ENCODE data around the gene PPP2R5B.

The PPP2R5B gene

DNA sequence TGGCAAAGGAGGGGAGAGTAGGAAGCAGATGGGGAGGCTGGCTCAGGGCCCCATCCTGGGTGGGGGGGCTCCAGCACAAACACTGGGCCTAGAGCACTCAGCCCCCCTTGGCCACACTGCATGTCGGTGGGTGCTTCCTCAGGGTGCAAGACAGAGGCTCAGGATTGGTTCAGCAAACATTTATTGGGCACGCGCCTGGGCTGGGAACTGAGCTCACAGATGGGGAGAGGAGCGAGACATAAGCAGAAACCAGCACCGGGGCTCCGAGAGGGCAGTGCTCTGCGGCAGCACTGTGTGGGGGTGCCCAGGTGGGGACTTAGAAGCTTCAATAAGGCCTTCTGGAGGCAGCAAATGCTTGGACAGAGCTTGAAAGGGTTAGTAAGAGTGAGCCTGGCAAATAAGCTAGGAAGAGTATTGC, 34.0 kb upstream of the PPP2R5B start:
- DNase-seq: no peak

DNA sequence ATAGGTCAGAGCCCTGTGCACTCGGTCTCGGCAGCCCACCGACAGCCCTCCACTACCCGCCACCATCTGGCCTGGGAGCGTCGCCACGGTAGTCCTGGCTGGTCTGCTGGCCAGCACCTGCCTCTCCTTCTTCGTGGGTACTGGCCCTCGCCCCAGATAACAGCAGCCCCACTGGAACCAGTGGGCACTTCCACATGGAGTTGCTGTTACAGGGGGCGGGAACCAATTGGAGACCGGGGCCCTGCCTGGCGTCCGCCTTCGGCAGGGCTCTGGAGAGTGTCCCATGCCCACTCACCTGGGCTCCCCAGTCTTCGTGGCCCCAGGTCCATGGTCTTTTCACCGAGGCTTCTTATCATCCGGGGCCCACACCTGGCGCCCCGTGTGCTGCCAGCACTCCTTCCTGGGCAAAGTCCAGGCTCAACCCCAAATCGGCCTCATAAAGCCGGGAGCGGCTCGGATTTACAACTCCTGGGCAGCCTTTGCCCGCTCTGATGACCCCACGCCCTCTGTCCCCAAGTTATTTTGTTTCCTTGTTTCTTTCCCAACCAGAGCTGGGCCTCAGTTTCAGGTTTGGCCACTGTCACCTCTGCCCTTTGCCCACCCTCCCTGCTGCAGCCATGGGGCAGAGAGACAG, 33.2 kb upstream of the PPP2R5B start:
- no peak for DNase-seq

DNA sequence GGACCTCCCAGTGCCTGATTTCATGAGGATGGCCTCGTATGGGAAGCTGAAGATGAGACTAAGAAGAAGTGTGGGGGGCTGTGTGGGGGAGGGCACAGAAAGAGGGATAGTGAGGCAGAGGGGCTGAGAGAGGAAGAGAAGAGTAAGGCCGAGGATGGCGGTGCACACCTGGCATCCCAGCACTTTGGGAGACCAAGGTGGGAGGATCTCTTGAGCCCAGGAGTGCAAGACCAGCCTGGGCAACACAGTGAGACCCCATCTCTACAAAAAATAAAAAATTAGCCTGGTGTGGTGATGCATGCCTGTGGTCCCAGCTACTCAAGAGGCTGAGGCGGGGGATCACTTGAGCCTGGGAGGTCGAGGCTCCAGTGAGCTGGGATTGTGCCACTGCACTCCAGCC, 32.6 kb upstream of the PPP2R5B start:
- no peak for DNase-seq

DNA sequence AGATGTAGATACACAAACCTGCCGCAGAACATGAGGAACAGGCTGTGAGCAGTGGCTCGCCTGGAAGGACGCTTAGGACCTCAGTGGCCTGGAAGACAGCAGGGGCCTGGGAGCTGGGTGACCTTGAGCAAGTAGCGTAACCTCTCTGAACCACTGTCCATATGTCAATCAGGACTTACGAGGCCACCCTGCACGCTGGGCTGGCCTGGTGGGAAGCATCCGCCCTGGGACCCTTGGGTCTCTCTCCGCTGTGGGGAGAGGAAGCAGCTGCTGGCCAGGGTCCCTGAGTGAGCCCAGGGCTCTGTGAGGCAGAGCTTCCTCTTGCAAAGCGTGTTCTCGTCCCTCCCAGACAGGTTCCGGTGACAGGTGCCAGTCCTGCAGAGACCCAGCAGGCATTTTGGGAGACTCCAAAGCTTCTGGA, 32.1 kb upstream of the PPP2R5B start:
- DNase-seq: no peak

DNA sequence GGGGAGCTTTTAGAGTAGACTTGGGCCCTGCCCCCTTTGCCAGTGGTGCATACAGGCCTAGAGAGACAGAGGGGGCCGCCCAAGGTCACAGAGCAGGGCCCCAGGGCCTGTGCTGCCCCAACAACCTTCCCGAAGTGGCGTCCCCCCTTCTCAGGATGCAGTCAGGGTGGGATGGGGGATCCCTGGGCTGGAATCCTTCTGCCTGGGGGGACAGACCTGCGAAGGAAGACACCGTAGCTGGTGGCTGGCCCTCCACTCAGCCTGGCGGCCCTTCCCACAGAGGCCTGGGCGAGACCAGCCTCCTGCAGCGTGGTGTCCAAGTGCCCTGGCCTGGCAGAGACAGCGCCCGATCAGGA, 31.7 kb upstream of the PPP2R5B start:
- DNase-seq: no peak

DNA sequence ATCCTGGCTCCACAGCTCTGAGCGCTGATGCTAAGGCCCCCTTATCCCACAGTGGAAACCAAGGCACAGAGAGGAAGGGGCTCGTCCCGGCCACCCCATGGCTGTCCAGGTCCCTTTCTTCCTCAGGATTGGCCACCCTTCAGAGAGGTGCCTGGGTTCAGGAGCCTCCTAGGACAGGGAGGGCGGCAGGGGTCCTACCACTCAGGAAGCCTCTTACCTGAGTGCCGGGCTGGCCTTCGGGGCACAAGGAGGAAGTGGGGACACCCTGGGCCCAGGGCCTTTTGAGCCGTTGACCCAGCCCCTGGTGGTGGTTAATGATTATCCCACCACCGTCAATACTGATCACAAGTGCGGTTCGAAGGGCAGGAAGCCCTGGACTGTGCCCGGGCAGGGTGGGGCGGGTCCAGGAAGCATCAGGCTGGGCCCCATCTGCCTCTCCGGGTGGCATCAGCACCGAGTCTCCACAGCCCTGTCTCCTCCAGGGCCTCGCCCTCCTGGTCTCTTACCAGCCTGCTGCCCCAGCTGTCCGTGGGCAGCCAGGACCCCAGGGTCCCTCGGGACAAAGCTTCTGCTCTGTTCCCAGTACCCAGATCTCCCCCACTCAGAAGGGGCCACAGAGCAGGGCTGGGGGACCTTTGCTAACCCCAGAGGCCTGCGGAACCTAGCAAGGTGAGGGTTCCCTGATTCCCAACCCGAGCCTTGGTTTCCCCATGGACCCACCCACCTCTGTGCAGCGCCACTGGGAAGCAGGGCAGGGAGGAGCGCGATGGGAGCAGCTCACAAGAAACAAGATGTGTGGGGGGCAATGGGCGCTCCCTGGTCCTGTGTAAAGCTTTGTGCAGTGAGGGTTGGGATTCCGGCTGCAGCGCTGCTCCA, 31.1 kb upstream of the PPP2R5B start:
- no peak for DNase-seq

DNA sequence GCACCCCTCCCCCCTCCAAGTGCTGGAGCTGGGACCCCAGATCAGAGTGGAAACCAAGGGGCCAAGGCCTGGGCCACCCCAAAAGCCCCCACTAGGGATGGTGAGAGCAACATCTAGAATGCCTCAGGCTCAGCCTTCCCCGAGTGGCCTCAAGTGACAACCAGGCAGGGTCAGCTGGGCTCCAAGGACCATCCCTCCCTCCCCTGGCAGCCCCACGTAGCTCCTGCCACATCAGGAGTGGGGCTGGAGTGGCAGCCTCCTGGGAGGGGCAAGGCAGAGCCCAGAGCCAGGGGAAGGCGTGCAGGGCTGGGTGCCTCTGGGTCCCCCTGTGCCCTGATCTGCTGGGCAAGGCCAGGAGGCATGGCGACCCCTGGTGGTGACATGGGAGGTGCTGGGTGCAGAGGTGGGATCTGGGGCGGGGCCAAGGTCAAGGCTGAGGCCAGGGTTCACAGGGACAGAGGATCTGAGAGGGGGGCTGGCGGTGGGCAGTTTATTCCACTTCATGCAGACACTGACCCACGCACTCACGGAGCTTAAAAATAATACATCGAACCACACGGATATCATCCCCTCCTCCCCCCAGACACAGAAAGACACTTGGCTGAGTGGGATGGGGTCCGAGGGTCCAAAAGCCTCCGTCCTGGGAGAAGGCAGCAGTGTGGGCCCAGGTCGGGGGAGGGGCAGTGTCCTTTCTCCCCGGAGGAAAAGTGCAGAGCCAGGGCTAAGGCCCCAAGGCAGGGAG, 30.2 kb upstream of the PPP2R5B start:
- DNase-seq: peak; percentile 93

DNA sequence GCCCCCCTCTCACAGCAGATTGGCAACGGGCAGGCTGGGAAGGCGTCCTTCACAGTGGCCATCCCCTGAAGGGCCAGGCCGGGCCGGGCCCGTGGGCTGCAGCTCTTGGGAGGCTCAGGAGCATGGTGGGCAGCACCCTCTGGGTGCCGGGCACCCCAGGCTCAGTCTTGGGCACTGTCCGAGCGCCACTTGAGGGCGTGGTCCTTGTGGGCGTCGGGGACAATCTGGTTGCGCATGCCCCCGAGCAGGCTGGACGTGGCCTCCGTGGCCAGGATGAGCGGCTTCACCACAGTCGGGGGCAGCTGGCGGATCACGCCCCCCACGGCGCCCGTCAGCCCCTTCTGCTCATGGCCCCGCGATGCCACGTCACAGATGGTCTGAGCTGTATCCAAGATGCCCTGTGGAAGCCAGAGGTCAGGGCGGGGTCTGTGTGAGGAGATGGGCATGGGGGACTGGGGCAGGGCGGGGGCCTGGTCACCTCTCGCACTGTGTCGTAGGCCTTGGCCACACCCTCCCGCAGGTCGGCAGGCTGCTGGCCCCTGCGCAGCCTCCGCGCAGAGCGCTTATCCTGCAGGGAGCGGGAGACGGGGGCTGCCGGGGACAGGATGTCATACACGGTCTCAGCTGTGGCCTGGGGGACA, 29.6 kb upstream of the PPP2R5B start:
- no peak for DNase-seq

DNA sequence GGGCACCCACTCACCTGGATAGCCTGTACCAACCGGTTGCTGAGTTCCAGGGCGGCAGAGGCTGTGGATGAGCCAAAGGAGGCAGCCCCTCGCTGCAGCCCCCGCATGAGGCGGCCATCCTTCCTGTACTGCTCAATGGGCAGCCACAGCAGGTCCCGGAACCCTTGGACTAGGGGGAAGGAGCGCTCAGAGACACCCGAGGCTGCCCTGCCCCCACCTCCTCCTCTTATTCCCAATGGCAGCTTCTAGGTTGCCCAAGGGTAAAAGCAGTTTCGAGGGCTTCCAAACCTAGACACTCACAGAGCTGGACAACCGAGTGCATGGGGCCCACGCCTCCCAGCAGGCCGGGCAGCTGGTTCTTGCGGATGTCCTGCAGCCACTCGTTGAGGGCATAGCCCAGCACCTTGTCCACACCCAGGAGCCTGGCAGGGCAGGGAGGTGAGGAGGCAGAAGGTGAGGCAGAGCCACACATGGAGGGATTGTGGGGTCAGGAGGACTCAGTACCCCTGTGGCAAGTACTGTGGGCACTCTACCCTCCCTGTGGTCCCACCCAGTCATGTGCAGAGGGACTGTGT, 28.0 kb upstream of the PPP2R5B start:
- DNase-seq: no peak

DNA sequence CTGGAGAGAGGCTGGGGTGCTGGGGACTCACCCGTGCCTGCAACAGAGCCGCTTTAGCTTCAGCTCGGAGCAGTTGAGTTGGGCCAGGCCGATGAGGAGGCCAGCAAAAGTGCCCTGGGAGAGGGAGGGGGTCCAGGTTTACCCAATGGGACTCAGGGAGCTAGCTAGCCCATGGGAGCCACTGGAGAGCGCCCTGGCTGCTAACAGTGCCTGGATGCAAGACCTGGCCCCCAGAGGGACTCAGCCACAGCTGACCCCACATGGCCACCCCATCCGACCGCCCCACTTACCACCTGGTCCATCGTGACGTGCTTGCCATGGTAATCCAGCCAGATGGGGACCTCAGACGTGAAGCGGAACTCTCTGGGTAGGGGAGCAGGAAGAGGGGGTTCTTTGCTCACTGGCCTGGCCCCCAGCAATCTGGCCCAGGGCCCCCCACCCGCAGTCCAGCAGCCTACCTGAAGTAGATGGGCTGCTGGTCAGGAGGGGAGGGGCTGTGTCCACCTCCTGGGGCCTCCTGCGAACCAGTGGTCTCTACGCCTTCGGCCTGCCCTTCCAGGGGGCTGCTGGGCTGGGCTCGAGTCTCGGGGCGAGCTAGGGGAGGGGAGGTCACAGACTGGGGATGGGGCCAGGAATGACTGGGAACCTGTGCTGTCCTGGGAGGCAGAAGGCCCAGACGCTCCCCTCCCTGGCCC, 27.0 kb upstream of the PPP2R5B start:
- no peak for DNase-seq

DNA sequence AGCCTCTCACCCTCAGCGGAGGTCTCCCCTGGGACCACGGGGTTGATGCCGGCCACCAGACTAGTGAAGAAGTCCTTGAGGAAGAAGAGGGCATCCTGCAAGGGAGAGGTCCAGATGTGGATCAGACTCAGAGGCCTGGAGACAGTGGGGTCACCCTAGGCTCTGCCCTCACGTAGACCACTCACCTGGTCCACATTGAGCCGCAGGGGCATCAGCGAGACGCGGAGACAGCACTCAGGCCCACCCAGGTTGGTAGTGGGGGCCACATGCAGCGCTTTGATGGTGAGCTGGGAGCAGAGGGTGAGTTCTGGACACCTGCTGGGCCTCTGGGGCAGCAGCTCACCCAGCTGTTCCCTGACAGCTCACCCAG, 26.4 kb upstream of the PPP2R5B start:
- DNase-seq: no peak

DNA sequence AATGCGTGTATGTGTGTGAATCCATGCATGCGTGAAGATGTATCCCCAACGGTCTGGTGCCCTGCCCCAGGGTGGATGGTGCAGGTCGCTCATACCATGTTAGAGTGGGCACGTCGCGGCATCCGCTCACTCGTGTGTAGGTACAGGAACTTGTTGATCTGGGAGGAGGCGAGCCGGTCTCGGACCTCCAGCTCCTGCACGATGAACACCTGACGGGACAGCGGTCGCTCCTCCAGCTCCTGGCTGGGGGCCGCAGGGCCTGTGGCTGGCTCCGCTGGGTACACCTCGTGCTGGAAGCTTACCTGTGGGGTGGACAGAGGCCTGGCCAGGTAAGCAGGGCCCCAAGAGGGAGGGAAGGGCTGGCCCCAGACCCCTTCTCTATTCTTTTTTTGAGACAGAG, 25.9 kb upstream of the PPP2R5B start:
- DNase-seq: no peak

DNA sequence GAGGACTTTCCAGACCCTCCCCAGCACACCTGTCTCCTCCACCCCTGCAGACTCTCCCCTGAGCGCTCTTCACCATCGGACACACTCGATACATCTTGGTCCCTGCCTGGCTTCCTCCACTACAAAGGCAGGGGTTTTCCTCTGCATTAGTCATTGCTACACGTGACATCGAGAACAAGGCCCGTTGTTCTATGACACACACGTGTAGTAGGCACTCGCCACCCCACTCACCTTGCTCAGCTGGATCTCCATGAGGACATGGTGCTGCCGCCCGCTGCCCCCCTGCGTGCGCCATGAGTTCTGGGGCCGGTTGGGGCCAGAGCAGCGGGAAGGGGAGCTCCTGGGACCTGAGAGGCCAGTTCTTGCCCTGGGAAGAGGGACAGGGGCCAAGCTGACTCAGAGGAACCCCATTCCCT, 24.2 kb upstream of the PPP2R5B start:
- peak; percentile 64 for DNase-seq

DNA sequence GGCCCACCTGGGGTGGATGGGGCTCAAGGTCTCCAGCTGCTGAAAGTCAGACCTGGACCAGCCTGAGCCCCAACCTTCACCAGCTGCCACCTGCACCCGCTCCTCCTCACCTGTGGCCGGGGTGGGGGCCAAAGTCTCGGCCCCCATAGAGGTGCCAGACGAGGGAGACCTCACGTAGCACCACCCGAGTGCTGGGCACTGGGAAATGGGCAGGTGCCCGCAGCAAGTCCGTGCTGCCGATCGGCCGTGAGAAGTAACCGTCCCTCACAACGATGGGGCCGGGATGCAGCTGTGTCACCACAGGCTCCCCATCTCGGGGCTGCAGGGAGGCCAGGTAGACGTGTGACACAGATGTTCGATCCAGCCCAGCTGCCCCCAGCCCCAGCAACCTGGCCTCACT, 23.7 kb upstream of the PPP2R5B start:
- DNase-seq: no peak

DNA sequence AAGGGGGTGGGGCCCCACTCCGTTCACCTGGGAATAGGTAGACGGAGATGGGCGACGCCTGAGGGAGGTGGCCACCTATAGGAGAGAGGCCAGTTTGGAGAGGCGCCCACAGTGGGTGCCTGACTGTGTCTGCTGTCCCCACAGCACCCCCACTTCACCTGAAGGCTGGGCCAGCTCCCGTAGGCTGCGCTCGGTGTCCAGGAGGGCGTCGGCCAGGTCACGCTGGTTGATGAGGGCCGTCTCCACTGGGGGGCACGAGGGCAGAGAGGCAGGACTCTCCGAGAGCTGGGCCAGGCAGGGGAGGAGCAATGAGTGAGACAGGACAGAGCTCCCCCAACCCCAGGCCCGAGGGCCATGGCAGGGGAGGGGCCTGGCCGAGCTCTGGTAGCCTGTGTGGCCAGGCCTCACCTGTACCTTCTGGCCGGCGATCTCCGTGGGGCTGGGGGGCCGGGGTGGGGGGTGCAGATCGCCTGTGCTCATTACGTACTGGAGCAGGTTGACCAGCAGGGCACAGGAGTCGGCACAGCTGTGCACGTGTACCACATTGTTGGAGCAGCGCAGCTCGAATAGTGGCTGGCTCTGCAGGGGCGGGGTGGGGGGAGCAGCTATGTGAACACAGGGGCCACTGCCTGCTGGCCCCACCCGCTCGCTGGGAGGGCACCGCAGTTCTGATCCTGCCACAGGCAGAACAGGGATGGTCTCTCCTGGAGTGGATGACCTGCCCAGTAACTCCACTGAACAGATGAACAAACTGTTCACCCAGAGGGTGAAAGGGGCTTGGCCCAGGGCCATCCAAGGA, 22.2 kb upstream of the PPP2R5B start:
- DNase-seq: no peak

DNA sequence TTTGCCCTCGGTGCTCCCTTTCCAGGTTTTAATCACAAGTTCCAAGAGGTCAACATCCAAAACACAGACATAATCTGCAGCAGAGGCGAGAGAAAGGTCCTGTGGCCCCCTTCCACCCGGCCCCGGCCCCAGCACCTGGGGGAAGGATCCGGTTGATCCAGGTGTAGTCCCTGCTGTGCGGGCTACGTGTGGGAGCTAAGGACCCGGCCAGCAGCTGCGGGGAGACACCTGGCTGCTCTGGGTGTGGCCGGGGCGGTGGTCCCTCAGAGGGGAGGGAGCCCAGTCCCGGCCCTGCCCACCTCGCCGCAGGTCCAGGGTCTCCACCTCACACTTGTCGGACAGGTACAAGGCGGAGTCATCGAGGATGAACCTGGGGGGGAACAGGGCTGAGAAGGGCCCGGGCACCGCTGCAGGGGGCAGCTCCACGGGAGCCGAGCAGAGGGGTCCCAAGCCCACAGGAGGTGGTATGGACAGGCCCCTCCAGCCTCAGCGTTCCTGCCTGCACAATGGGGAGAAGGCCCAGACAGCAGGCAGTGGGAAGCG, 21.1 kb upstream of the PPP2R5B start:
- DNase-seq: no peak

DNA sequence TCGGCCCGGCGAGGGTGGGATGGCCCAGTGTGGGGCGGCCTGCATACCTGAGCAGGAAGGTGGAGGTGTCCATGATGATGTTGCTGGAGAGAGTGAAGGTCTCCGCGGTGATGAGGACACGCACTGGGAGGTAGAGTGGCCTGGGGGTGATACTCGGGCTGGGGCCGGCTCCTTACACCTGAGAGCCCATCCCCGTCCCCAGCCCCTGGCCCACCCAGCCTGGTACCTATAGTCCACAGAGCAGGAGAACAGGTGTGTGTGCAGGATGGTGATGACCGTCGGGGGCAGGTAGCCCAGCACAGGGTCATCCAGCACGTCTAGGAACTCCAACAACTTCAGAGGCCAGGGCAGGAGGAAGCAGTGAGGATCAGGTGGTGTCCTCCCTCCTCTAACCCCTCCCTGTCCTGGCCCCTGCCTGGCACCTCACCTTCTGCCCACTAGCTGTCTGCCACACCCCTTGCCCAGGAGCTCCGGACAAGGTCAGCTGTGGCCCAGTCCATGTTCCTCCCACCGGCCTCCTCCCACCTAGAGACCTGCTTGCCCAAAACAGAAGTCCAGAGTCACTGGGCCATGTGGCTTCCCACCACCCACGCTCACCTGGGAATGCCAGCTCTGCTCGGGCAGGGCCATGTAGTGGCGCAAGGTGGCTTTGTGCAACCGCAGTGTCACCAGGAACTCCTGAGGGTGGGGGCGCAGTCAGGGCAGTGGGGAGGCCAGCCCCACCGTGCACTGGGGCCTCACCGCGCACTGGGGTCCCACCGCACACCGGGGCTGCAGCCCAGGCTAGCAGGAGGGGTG, 18.8 kb upstream of the PPP2R5B start:
- DNase-seq: no peak

DNA sequence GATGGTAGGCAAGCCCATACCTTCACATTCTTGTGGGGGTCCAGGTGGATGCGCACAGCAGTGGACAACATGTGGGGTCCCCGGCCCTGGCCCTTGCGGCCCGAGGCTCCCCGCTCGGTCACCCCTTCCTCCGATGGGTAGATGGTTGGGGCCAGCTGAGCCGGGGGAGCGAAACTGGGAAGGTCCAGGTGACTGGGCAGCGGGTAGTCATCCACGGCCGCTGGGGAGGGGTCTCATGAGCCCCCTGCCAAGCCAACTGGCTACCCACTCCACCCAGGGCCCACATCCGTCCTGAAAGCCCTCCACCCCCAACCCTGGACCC, 18.2 kb upstream of the PPP2R5B start:
- DNase-seq: no peak

DNA sequence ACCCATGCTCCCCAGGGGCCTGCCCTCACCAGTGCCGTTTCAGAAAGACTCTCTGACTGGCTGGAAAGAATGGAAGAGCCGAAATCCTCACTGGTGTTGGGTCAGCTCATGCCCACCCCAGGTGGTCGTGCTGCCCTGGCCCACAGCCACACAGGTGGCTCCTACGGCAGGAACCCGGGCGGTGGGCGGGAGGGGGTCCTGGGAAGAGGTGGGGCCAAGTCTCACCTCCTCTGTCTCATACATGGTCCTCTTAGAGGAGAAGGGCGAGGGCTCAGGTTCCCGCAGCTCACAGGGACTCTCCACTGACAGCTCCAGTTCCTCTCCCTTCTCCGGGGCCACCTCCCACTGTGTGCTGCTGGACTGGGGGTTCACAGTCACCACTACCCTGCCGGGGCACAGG, 15.7 kb upstream of the PPP2R5B start:
- DNase-seq: no peak

DNA sequence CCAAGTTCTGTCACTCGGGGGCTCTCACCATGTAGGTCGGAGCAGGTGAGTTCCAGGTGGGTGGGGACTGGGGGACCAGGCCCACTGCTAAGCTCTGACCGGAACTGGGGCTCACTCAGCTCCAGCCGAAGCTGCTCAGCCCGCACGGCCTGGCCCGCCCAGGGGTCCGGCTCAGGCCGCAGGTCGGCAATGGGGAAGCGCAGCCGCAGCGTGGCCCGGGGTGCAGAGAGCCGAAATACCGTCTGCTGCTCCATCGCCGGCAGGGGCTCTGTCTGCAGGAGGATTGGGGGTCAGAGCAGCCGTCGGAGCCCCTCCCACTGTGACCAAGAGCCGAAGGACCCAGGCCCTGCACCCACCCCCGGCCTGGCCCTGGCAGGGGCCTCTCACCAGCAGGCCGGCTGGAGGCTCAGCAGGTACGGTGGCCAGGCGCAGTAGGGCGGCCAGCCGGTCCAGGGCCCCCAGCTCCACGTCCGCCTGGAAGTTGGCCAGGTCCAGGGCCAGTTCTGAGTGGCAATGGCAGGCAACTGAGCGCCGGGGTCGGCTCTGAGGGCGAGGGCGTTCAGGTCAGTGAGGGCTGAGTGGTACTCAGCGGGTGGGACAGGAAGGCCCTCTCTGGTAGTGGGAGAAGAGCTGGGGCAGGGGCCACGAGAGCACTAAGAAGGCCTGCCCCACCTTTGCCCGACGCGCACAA, 14.7 kb upstream of the PPP2R5B start:
- no peak for DNase-seq

Measured in activated CD4-positive, alpha-beta T cell treated with anti-CD3 and anti-CD28 coated beads, Interleukin-2, amount 50 U/mL, for 1 hour (primary cell).